Activated T-helper 9 cell treated with anti-CD3 and anti-CD28 coated beads, Interleukin-2, amount 50 U/mL, for 16 hours (primary cell): ENCODE data around the gene CADPS2.

ENCODE experiments used
- DNase-seq: peaks from one replicate; pipeline ENCODE4 v3.0.0-alpha.2; 2020; ENCODE audit warnings: low read depth

CADPS2 gene

GRCh38 chr7:122600630-122601029 is 285.6 kb downstream of the CADPS2 start:
- no peak for DNase-seq

GRCh38 chr7:122600042-122600441 is 286.2 kb downstream of the CADPS2 start:
- DNase-seq, result no peak

- DNase-seq, result no peak
These were observed 289.0 kb downstream of the CADPS2 start for GRCh38 chr7:122597277-122597676.

GRCh38 chr7:122595885-122596284 is 290.4 kb downstream of the CADPS2 start:
- no peak for DNase-seq

- DNase-seq, result no peak
These were observed 297.6 kb downstream of the CADPS2 start for GRCh38 chr7:122588621-122589020.

- DNase-seq, result no peak
These were observed 301.5 kb downstream of the CADPS2 start for GRCh38 chr7:122584676-122585251.

- no peak for DNase-seq
These were observed 307.9 kb downstream of the CADPS2 start for GRCh38 chr7:122578350-122578749.

GRCh38 chr7:122577449-122578003 is 308.7 kb downstream of the CADPS2 start:
- DNase-seq, result no peak

- no peak for DNase-seq
These were observed 313.6 kb downstream of the CADPS2 start for GRCh38 chr7:122572706-122573105.

GRCh38 chr7:122561326-122561725 is 324.9 kb downstream of the CADPS2 start:
- no peak for DNase-seq

- DNase-seq, result no peak
These were observed 329.3 kb downstream of the CADPS2 start for GRCh38 chr7:122556873-122557542.

GRCh38 chr7:122556219-122556618 is 330.0 kb downstream of the CADPS2 start:
- DNase-seq, result no peak

- no peak for DNase-seq
These were observed 332.5 kb downstream of the CADPS2 start for GRCh38 chr7:122553761-122554160.

- no peak for DNase-seq
These were observed 333.5 kb downstream of the CADPS2 start for GRCh38 chr7:122552769-122553168.

- DNase-seq, result no peak
These were observed 335.7 kb downstream of the CADPS2 start for GRCh38 chr7:122550545-122550944.

GRCh38 chr7:122549578-122549977 is 336.7 kb downstream of the CADPS2 start:
- no peak for DNase-seq

- DNase-seq, result no peak
These were observed 339.8 kb downstream of the CADPS2 start for GRCh38 chr7:122546496-122546895.

GRCh38 chr7:122544463-122544862 is 341.8 kb downstream of the CADPS2 start:
- DNase-seq, result no peak

GRCh38 chr7:122543891-122544290 is 342.4 kb downstream of the CADPS2 start:
- DNase-seq, result no peak

- DNase-seq, result no peak
These were observed 343.1 kb downstream of the CADPS2 start for GRCh38 chr7:122543166-122543565.

GRCh38 chr7:122535086-122535485 is 351.2 kb downstream of the CADPS2 start:
- no peak for DNase-seq

GRCh38 chr7:122532406-122533269 is 353.6 kb downstream of the CADPS2 start:
- no peak for DNase-seq
